Tibial nerve (tissue), 4 donors: ENCODE measurements around the gene SASS6. TPM values are rescaled to one million over a fixed set of nuclear protein-coding genes. Genes with fewer than 3 reads are reported as not detected.

Experiments
- DNase-seq, 2 donors: peaks; one replicate each; pipeline ENCODE4 v3.0.0-alpha.2; 2019; ENCODE audit warnings: low spot score in 2 of 2
- H3K27ac ChIP-seq, 4 donors: fragments of 200-600 bp; sonication (generic) in 3 of 4; one replicate each; pipeline ENCODE4 v1.5.1; 2017 to 2019; ENCODE audit warnings: mild to moderate bottlenecking in 1 of 4
- H3K27me3 ChIP-seq, 2 donors: fragments of 200-600 bp; sonication (generic) in 1 of 2; one replicate each; pipeline versions ENCODE4 v1.5.1 to v1.6.0; 2017 to 2019
- H3K36me3 ChIP-seq, 3 donors: fragments of 200-600 bp; sonication (generic); one replicate each; pipeline ENCODE4 v1.5.1; 2018 to 2019
- H3K4me1 ChIP-seq, 4 donors: fragments of 200-600 bp; sonication (generic) in 3 of 4; one replicate each; pipeline ENCODE4 v1.5.1; 2017 to 2019
- H3K4me3 ChIP-seq, 4 donors: fragments of 200-600 bp; sonication (generic) in 3 of 4; one replicate each; pipeline ENCODE4 v1.5.1; 2017 to 2019; ENCODE audit warnings: mild to moderate bottlenecking in 1 of 4, moderate library complexity in 1 of 4
- H3K9me3 ChIP-seq, 4 donors: fragments of 200-600 bp; sonication (generic) in 3 of 4; one replicate each; pipeline ENCODE4 v1.5.1; 2017 to 2019
- CTCF ChIP-seq, 5 experiments: fragments of 200-600 bp in 3 of 5; fragments of 450-650 bp in 2 of 5; sonication (generic) in 3 of 5; IDR thresholded peaks; one replicate each; pipeline ENCODE4 v1.5.1; 2016 to 2019; ENCODE audit warnings: antibody characterized with exemption in 5 of 5, mild to moderate bottlenecking in 3 of 5, moderate library complexity in 2 of 5
- EP300 ChIP-seq, 2 donors: sonication (generic); formaldehyde crosslinking; IDR thresholded peaks; one replicate each; pipeline ENCODE4 v1.6.1; 2017; ENCODE audit warnings: antibody characterized with exemption in 2 of 2, mild to moderate bottlenecking in 1 of 2
- POLR2A ChIP-seq, 2 donors: fragments of 450-650 bp; IDR thresholded peaks; one replicate each; pipeline ENCODE4 v1.6.1; 2017; ENCODE audit warnings: antibody characterized with exemption in 2 of 2, mild to moderate bottlenecking in 2 of 2, moderate library complexity in 2 of 2
- WGBS, 2 donors: methylation state at CpG; one replicate each; pipeline ENCODE4 v1.1.5; 2018; 5-methylcytosine and 5-hydroxymethylcytosine counted together
- total RNA-seq, 4 donors: library from RNA; depleted of rRNA; stranded (reverse); fragments of >200 nt; gene quantifications; one replicate each; pipeline ENCODE4 v1.1.0, GENCODE V29; 2016

The SASS6 gene
- total RNA-seq, 4 donors from 2014 or later, result 1.8 to 3.9 (median 2.7) TPM

GRCh38 chr1:100100202-100100601 lies 32.5 kb downstream of the SASS6 start:
- no peaks in the 10 kb centered on the region for H3K9me3 ChIP-seq
- peaks cover 0 to 66% (median 0%) of the 10 kb centered on the region in 3 donors for H3K36me3 ChIP-seq
- no peak overlapping the region for H3K27ac ChIP-seq
- no peaks in the 10 kb centered on the region for H3K4me1 ChIP-seq
- DNase-seq, result no peak
- H3K27me3 ChIP-seq, result no peaks in the 10 kb centered on the region
- WGBS, 2 donors, result 59 to 67% methylated on average over 1 of the region's 1 CpG
- TF ChIP-seq CTCF (IDR thresholded peaks at IDR 0.05) (no peak), POLR2A (IDR thresholded peaks at IDR 0.05) (no peak), EP300 (IDR thresholded peaks at IDR 0.05) (no peak)
- no peak overlapping the region for H3K4me3 ChIP-seq

GRCh38 chr1:100090471-100090870 lies 42.3 kb downstream of the SASS6 start:
- no peak overlapping the region for H3K4me3 ChIP-seq
- no peaks in the 10 kb centered on the region for H3K27me3 ChIP-seq
- H3K9me3 ChIP-seq, result no peaks in the 10 kb centered on the region
- no peaks in the 10 kb centered on the region for H3K4me1 ChIP-seq
- no peak for DNase-seq
- TF ChIP-seq EP300 (IDR thresholded peaks at IDR 0.05) (no peak), CTCF (IDR thresholded peaks at IDR 0.05) (no peak), POLR2A (IDR thresholded peaks at IDR 0.05) (no peak)
- H3K36me3 ChIP-seq, result peaks cover 0 to 40% (median 0%) of the 10 kb centered on the region in 3 donors
- H3K27ac ChIP-seq, result no peak overlapping the region
- WGBS, 2 donors, result 86 to 89% methylated on average over 3 of the region's 3 CpGs

GRCh38 chr1:100089082-100089481 lies 43.6 kb downstream of the SASS6 start:
- 77 to 98% methylated on average over 1 of the region's 1 CpG for WGBS, 2 donors
- TF ChIP-seq EP300 (IDR thresholded peaks at IDR 0.05) (no peak), CTCF (IDR thresholded peaks at IDR 0.05) (no peak), POLR2A (IDR thresholded peaks at IDR 0.05) (no peak)
- DNase-seq, result no peak
- no peaks in the 10 kb centered on the region for H3K9me3 ChIP-seq
- peaks cover 0 to 26% (median 0%) of the 10 kb centered on the region in 3 donors for H3K36me3 ChIP-seq
- no peak overlapping the region for H3K4me3 ChIP-seq
- no peak overlapping the region for H3K27ac ChIP-seq
- no peaks in the 10 kb centered on the region for H3K27me3 ChIP-seq
- no peaks in the 10 kb centered on the region for H3K4me1 ChIP-seq

GRCh38 chr1:100087396-100087795 lies 45.3 kb downstream of the SASS6 start:
- Histone ChIP-seq H3K4me1 (no peaks in the 10 kb centered on the region), H3K36me3 (peaks cover 0 to 19% (median 0%) of the 10 kb centered on the region in 3 donors), H3K4me3 (no peak overlapping the region), H3K27me3 (no peaks in the 10 kb centered on the region), H3K27ac (no peak overlapping the region), H3K9me3 (no peaks in the 10 kb centered on the region)
- no peak for DNase-seq
- TF ChIP-seq POLR2A (IDR thresholded peaks at IDR 0.05) (no peak), EP300 (IDR thresholded peaks at IDR 0.05) (no peak), CTCF (IDR thresholded peaks at IDR 0.05) (no peak)
- WGBS, 2 donors, result 97 to 100% methylated on average over 1 of the region's 1 CpG

GRCh38 chr1:100080331-100080730 lies 52.4 kb downstream of the SASS6 start:
- 84 to 87% methylated on average over 3 of the region's 3 CpGs for WGBS, 2 donors
- Histone ChIP-seq H3K36me3 (peaks cover 0 to 49% (median 0%) of the 10 kb centered on the region in 3 donors), H3K27ac (peak overlapping the region in 2 of 4 donors; percentile 36 to 59), H3K4me1 (peaks cover 0 to 22% (median 0%) of the 10 kb centered on the region in 4 donors), H3K9me3 (no peaks in the 10 kb centered on the region), H3K4me3 (no peak overlapping the region), H3K27me3 (no peaks in the 10 kb centered on the region)
- no peak for DNase-seq
- TF ChIP-seq CTCF (IDR thresholded peaks at IDR 0.05) (no peak), EP300 (IDR thresholded peaks at IDR 0.05) (no peak), POLR2A (IDR thresholded peaks at IDR 0.05) (no peak)
